Activated naive CD4-positive, alpha-beta T cell treated with anti-CD3 and anti-CD28 coated beads, Interleukin-2, amount 50 U/mL, for 24 hours (primary cell): ENCODE data around the gene FLT4.

Source experiments
- H3K27ac Mint-ChIP-seq: one replicate; pipeline ENCODE4 v1.8.0; 2021; ENCODE audit warnings: mild to moderate bottlenecking, mixed read lengths
- H3K27me3 Mint-ChIP-seq: one replicate; pipeline ENCODE4 v1.8.0; 2021; ENCODE audit warnings: mixed read lengths
- H3K36me3 Mint-ChIP-seq: one replicate; pipeline ENCODE4 v1.8.0; 2021; ENCODE audit warnings: mixed read lengths
- H3K4me1 Mint-ChIP-seq: one replicate; pipeline ENCODE4 v1.8.0; 2021; ENCODE audit warnings: mixed read lengths
- H3K4me3 Mint-ChIP-seq: one replicate; pipeline ENCODE4 v1.8.0; 2021; ENCODE audit warnings: mild to moderate bottlenecking, mixed read lengths
- H3K9me3 Mint-ChIP-seq: one replicate; pipeline ENCODE4 v1.8.0; 2021; ENCODE audit warnings: mixed read lengths

FLT4 gene

DNA sequence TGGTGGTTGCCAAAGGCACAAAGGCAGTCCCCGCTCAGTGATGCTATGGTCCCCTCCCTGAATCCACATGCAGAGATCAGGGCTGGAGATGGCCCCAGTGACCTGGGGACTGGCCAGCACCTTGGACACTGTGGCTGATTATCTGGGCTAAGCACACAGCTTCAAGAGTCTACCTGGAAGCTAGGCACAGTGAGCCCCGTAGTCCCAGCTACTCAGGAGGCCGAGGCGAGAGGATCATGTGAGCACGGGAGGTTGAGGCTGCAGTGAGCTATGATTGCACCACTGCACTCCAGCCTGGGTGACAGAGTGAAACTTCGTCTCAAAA, 49.8 kb downstream of the FLT4 start:
- Mint-ChIP-seq H3K27me3 (no peaks in the 10 kb centered on the region), H3K4me3 (no peak overlapping the region), H3K27ac (no peak overlapping the region), H3K9me3 (no peaks in the 10 kb centered on the region), H3K36me3 (no peaks in the 10 kb centered on the region), H3K4me1 (peaks cover 3% of the 10 kb centered on the region)

- H3K27me3 Mint-ChIP-seq, result no peaks in the 10 kb centered on the region
- H3K27ac Mint-ChIP-seq, result no peak overlapping the region
- no peak overlapping the region for H3K4me3 Mint-ChIP-seq
- H3K36me3 Mint-ChIP-seq, result no peaks in the 10 kb centered on the region
- peaks cover 3% of the 10 kb centered on the region for H3K4me1 Mint-ChIP-seq
- no peaks in the 10 kb centered on the region for H3K9me3 Mint-ChIP-seq
These were observed 50.4 kb downstream of the FLT4 start for GRCh38 chr5:180598797-180599589.

DNA sequence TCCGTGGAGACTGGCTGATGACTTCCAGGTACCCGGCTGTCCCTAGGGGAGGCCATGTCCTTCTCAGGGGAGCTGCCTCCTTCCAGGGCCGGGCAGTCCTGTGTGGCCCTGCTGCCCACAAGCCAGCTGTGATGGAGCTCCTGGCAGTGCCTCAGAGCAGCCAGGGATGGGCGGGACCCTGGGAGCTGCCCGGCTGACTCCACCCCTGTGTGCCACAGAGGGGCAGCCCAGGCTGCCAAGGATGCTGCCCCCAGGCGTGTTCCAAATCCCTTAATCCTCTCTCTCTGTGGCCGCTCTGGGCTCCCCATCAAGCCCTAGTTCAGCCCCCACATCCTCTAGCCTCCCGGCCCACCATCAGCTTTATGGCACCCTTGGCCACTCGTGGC, 51.1 kb downstream of the FLT4 start:
- Mint-ChIP-seq H3K36me3 (no peaks in the 10 kb centered on the region), H3K9me3 (no peaks in the 10 kb centered on the region), H3K27ac (no peak overlapping the region), H3K4me3 (no peak overlapping the region), H3K4me1 (peaks cover 3% of the 10 kb centered on the region), H3K27me3 (peaks cover 3% of the 10 kb centered on the region)

- Mint-ChIP-seq H3K4me1 (peaks cover 9% of the 10 kb centered on the region), H3K4me3 (no peak overlapping the region), H3K36me3 (no peaks in the 10 kb centered on the region), H3K9me3 (no peaks in the 10 kb centered on the region), H3K27me3 (peaks cover 14% of the 10 kb centered on the region), H3K27ac (no peak overlapping the region)
These were observed 52.6 kb downstream of the FLT4 start for GRCh38 chr5:180596668-180597231.

DNA sequence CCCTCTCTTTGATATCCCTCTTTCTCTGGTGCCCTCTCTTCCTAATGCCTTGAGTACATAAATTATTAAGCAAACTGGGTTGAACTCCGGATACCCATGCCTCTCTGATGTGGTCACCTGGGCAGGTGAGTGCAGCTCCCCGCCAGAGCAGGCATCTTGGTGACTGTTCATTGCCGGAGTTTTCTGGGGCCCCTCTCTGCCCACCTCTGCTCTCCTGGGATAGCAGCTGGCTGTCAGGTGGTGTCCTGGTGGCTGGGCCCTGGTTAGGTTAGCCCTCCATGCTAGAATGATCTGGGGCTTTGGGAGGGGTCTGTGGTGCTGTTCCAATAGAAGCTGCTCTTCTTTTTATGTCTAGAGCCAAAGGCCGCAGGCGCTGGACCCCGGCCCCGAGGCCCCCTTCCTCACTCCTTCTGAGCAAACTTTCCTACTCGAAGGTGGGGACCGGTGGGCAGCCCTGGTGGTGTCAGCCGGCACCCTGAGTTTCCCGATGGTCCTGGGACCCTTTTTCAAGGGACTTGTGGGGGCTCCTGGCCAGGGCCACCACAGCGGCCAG, 53.2 kb downstream of the FLT4 start:
- Mint-ChIP-seq H3K4me1 (peaks cover 9% of the 10 kb centered on the region), H3K36me3 (no peaks in the 10 kb centered on the region), H3K4me3 (no peak overlapping the region), H3K27ac (no peak overlapping the region), H3K9me3 (no peaks in the 10 kb centered on the region), H3K27me3 (peaks cover 14% of the 10 kb centered on the region)

GRCh38 chr5:180595381-180596114, 53.9 kb downstream of the FLT4 start:
- peaks cover 9% of the 10 kb centered on the region for H3K4me1 Mint-ChIP-seq
- no peaks in the 10 kb centered on the region for H3K36me3 Mint-ChIP-seq
- peak overlapping the region; percentile 5 for H3K27ac Mint-ChIP-seq
- H3K9me3 Mint-ChIP-seq, result no peaks in the 10 kb centered on the region
- peaks cover 14% of the 10 kb centered on the region for H3K27me3 Mint-ChIP-seq
- H3K4me3 Mint-ChIP-seq, result no peak overlapping the region

- Mint-ChIP-seq H3K36me3 (no peaks in the 10 kb centered on the region), H3K9me3 (no peaks in the 10 kb centered on the region), H3K27me3 (peaks cover 14% of the 10 kb centered on the region), H3K27ac (peak overlapping the region; percentile 5), H3K4me1 (peaks cover 9% of the 10 kb centered on the region), H3K4me3 (no peak overlapping the region)
These were observed 54.4 kb downstream of the FLT4 start for GRCh38 chr5:180595046-180595379.

DNA sequence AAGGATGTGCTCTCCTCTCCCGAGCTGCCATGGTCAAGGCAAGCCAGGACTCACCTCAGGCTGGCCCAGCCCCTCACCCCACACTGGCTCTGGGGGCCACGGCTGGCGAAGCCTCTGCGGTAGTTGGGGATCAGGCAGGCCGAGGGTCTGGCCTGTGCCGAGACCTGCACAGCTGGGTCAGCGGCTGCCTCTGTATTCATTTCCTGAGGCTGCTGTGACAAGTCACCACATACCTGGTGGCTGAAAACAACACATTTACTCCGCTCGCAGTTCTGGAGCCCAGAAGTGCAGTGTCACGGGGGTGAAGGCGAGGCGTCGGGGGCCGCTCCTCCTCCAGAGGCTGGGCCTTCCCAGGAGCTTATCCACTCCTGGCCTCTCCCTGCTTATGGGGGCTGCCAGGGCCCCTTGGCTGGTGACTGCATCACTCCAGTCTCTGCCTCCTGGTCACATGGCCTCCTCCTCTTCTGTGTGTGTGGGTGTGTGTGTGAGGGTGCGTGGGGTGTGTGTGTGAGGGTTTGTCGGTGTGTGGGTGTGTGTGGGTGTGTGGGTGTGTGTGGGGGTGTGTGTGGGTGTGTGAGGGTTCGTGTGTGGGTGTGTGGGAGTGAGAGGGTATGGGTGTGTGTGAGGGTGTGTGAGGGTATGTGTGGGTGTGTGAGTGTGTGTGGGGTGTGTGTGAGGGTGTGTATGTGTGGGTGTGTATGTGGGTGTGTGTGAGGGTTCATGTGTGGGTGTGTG, 54.9 kb downstream of the FLT4 start:
- no peak overlapping the region for H3K4me3 Mint-ChIP-seq
- H3K9me3 Mint-ChIP-seq, result no peaks in the 10 kb centered on the region
- peaks cover 13% of the 10 kb centered on the region for H3K4me1 Mint-ChIP-seq
- peaks cover 18% of the 10 kb centered on the region for H3K27me3 Mint-ChIP-seq
- H3K36me3 Mint-ChIP-seq, result no peaks in the 10 kb centered on the region
- H3K27ac Mint-ChIP-seq, result no peak overlapping the region

DNA sequence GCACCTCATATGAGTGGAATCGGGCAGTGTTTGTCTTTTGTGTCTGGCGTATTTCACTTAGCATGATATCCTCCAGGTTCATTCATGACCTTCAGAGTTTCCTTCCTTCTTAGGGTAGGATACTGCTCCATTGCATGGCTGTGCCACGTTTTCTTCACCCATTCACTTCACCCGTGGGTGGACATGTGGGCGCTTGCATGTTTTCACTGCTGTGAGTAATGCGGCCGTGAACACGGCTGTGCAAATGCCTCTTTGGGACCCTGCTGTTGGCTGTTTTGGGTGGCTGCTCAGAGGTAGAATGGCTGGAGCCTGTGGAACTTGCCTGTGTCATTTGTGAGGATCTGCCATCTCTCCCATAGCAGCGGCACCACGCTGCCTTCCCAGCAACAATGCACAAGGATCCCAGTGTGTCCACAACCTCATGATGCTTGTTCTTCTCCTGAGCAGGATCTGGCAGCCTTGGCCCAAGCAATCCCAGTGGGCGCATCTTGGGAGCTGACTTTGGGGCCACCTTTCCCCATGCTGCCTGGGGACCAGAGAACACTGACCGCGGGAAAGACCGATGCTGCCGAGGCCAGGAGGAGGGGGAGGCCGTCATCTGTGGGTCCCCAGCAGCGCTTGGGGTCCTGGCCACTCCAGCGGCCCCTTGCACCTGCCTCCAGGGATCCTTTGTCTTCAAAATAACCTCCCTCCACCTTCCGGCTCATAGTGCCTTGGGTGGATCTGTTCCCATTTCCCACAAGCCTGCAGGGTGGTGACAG, 55.8 kb downstream of the FLT4 start:
- Mint-ChIP-seq H3K27me3 (peaks cover 23% of the 10 kb centered on the region), H3K4me3 (no peak overlapping the region), H3K4me1 (peaks cover 14% of the 10 kb centered on the region), H3K27ac (no peak overlapping the region), H3K36me3 (no peaks in the 10 kb centered on the region), H3K9me3 (no peaks in the 10 kb centered on the region)

DNA sequence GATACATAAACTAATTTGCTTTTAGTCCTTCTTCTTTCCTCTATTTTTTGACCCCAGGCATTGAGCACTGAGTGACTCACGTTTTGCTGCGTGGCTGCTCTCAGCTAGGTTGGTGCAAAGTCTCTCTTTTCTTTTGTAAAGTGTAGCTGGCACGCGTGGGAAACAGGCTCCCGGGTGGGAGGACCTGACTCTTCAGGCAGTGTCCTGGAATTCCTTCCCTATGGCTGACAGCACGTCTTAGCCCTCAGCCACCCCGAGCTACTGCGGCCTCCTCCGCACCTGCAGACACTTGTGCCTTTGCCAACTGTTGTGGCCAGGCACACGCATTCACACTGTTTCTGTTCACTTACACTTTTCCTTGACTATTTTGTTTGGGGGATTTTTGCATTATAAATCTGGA, 57.2 kb downstream of the FLT4 start:
- Mint-ChIP-seq H3K4me3 (no peak overlapping the region), H3K4me1 (peaks cover 14% of the 10 kb centered on the region), H3K9me3 (no peaks in the 10 kb centered on the region), H3K27me3 (peaks cover 28% of the 10 kb centered on the region), H3K36me3 (no peaks in the 10 kb centered on the region), H3K27ac (no peak overlapping the region)

DNA sequence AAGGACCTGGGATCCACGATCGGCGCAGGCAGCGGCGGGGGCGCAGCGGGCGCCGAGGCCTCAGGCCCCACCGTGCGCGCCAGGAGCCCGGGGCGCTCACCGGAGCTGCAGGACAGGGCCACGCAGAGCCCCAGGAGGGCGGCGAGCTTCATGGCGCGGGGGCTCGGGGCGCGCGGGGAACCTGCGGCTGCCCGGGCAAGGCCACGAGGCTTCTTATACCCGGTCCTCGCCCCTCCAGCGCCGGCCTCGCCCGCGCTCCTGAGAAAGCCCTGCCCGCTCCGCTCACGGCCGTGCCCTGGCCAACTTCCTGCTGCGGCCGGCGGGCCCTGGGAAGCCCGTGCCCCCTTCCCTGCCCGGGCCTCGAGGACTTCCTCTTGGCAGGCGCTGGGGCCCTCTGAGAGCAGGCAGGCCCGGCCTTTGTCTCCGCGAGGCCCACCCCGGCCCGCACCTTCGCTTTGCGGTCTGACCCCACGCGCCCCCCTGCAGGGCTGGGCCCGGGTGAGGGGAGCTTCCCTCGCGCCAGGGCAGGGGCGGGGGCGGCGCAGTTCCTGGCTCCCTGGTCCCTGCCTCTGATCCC, 58.0 kb downstream of the FLT4 start, which contains the start of gene SCGB3A1:
SCGB3A1 (minus strand) TSS at position 189 of the 577 bp plus-strand sequence; CDS start at position 152, 37 bp downstream.
- Mint-ChIP-seq H3K27me3 (peaks cover 33% of the 10 kb centered on the region), H3K9me3 (no peaks in the 10 kb centered on the region), H3K4me3 (no peak within 1 kb of the TSS), H3K4me1 (peaks cover 14% of the 10 kb centered on the region), H3K27ac (no peak within 1 kb of the TSS), H3K36me3 (no peaks in the 10 kb centered on the region)

GRCh38 chr5:180590543-180591310, 58.7 kb downstream of the FLT4 start:
- H3K36me3 Mint-ChIP-seq, result no peaks in the 10 kb centered on the region
- no peak overlapping the region for H3K4me3 Mint-ChIP-seq
- no peak overlapping the region for H3K27ac Mint-ChIP-seq

GRCh38 chr5:180589771-180590542, 59.4 kb downstream of the FLT4 start:
- H3K9me3 Mint-ChIP-seq, result no peaks in the 10 kb centered on the region
- no peaks in the 10 kb centered on the region for H3K36me3 Mint-ChIP-seq
- no peak overlapping the region for H3K4me3 Mint-ChIP-seq
- no peak overlapping the region for H3K27ac Mint-ChIP-seq
- H3K4me1 Mint-ChIP-seq, result peaks cover 11% of the 10 kb centered on the region
- H3K27me3 Mint-ChIP-seq, result peaks cover 35% of the 10 kb centered on the region

More at GRCh38 chr5:180590543-180591310, 58.7 kb downstream of the FLT4 start:
- Mint-ChIP-seq H3K27me3 (peaks cover 35% of the 10 kb centered on the region), H3K9me3 (no peaks in the 10 kb centered on the region), H3K4me1 (peaks cover 14% of the 10 kb centered on the region)
